22Rv1 (cell line): ENCODE data around the gene FAM131A.

ENCODE experiments used
- H3K27ac ChIP-seq: fragments of 450-650 bp; 2 replicates; pipeline ENCODE4 v1.5.1; 2017
- CTCF ChIP-seq: fragments of 450-650 bp; IDR thresholded peaks from 2 replicates; pipeline ENCODE4 v1.5.1; 2017; ENCODE audit warnings: mild to moderate bottlenecking
- ZFX ChIP-seq: fragments of 450-650 bp; IDR thresholded peaks from 2 replicates; pipeline ENCODE4 v1.6.1; 2017; ENCODE audit warnings: antibody characterized with exemption, borderline replicate concordance

The FAM131A gene

GRCh38 chr3:184298759-184299487 lies 38.5 kb upstream of the FAM131A start, which contains the start of gene PSMD2:
TSS of gene PSMD2 (plus strand) at chr3:184299241. CDS start at chr3:184299267, 26 bp downstream.
- TF ChIP-seq ZFX (no peak), CTCF (no peak)
- H3K27ac ChIP-seq = peak within 1 kb of the TSS; percentile 78

- TF ChIP-seq CTCF (no peak), ZFX (no peak)
- H3K27ac ChIP-seq = peak overlapping the region; percentile 78
Measured at GRCh38 chr3:184299488-184300377, 37.7 kb upstream of the FAM131A start.

GRCh38 chr3:184300378-184300720 lies 37.1 kb upstream of the FAM131A start:
- no peak for TF ChIP-seq ZFX
- no peak for TF ChIP-seq CTCF
- no peak overlapping the region for H3K27ac ChIP-seq

GRCh38 chr3:184305577-184305976 lies 31.8 kb upstream of the FAM131A start:
- no peak overlapping the region for H3K27ac ChIP-seq
- TF ChIP-seq ZFX (no peak), CTCF (peak; percentile 66)

- TF ChIP-seq CTCF (no peak), ZFX (no peak)
- no peak overlapping the region for H3K27ac ChIP-seq
Measured at GRCh38 chr3:184306341-184306972, 30.9 kb upstream of the FAM131A start.

GRCh38 chr3:184307915-184308314 lies 29.5 kb upstream of the FAM131A start:
- H3K27ac ChIP-seq = no peak overlapping the region
- TF ChIP-seq ZFX = no peak
- no peak for TF ChIP-seq CTCF
